Sigmoid colon (tissue), 3 donors: ENCODE measurements around the gene FABP7.

Experiments
- POLR2A ChIP-seq, 2 donors: fragments of 450-650 bp; IDR thresholded peaks; one replicate each; pipeline ENCODE4 v1.6.1; 2016; ENCODE audit warnings: antibody characterized with exemption in 2 of 2, mild to moderate bottlenecking in 2 of 2, moderate library complexity in 2 of 2
- TF ChIP-seq, protein P1 (sequence below), 4 experiments: fragments of 450-650 bp in 3 of 4; fragments of 200-600 bp in 1 of 4; IDR thresholded peaks; one replicate each; pipeline ENCODE4 v1.5.1; 2016 to 2019; ENCODE audit warnings: antibody characterized with exemption in 4 of 4, mild to moderate bottlenecking in 3 of 4, moderate library complexity in 2 of 4

DNA sequence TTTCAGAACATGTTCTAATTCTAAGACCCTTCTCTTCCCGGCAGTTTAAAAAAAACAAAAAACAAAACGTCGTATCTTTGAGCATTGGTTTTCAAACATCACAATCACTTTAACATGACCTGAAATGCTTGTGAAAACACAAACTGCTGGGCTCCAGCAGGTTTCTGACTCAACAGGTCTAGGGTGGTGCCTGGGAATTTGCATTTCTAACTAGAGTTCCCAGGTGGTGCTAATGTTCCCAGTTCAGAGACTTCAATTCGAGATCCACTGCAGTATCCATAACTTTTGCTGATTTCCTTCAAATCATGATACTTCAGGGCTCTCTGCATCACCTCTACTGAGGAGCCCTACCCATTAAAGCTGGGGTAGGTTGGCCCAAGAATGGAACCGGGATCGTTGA is 8.7 kb downstream of the FABP7 start:
- TF ChIP-seq, protein P1, sequence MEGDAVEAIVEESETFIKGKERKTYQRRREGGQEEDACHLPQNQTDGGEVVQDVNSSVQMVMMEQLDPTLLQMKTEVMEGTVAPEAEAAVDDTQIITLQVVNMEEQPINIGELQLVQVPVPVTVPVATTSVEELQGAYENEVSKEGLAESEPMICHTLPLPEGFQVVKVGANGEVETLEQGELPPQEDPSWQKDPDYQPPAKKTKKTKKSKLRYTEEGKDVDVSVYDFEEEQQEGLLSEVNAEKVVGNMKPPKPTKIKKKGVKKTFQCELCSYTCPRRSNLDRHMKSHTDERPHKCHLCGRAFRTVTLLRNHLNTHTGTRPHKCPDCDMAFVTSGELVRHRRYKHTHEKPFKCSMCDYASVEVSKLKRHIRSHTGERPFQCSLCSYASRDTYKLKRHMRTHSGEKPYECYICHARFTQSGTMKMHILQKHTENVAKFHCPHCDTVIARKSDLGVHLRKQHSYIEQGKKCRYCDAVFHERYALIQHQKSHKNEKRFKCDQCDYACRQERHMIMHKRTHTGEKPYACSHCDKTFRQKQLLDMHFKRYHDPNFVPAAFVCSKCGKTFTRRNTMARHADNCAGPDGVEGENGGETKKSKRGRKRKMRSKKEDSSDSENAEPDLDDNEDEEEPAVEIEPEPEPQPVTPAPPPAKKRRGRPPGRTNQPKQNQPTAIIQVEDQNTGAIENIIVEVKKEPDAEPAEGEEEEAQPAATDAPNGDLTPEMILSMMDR (IDR thresholded peaks at IDR 0.05) = no peak
- TF ChIP-seq POLR2A (IDR thresholded peaks at IDR 0.05) = no peak
